Measurements from ENCODE around the gene IPMK.
A peak's percentile ranks its signal among the peaks of the same experiment; 100 is the strongest.

The IPMK gene

GRCh38 chr10:58209669-58210068 lies 58.0 kb downstream of the IPMK start:
- intact Hi-C loops (cut with DNase I; ENCODE audit: low total_unique reads), result no loop called here
- H3K9me3 ChIP-seq, result no peaks in the 10 kb centered on the region
- no peaks in the 10 kb centered on the region for H3K4me1 ChIP-seq
- peaks cover 0 to 30% (median 17%) of the 10 kb centered on the region in 3 donors for H3K36me3 ChIP-seq
- DNase-seq, result no peak
- no peak overlapping the region for H3K27ac ChIP-seq
- no peaks in the 10 kb centered on the region for H3K27me3 ChIP-seq
- H3K4me3 ChIP-seq, result no peak overlapping the region
- no peak for TF ChIP-seq CTCF (IDR thresholded peaks at IDR 0.05)

GRCh38 chr10:58206251-58206650 lies 61.4 kb downstream of the IPMK start:
- H3K27ac ChIP-seq, result no peak overlapping the region
- no peak for DNase-seq
- no peaks in the 10 kb centered on the region for H3K4me1 ChIP-seq
- no peaks in the 10 kb centered on the region for H3K9me3 ChIP-seq
- intact Hi-C loops (cut with DNase I; ENCODE audit: low total_unique reads), result no loop called here
- no peak for TF ChIP-seq CTCF (IDR thresholded peaks at IDR 0.05)
- H3K36me3 ChIP-seq, result peaks cover 5 to 17% (median 8%) of the 10 kb centered on the region in 3 donors
- no peaks in the 10 kb centered on the region for H3K27me3 ChIP-seq
- no peak overlapping the region for H3K4me3 ChIP-seq

GRCh38 chr10:58201704-58202103 lies 66.0 kb downstream of the IPMK start:
- peaks cover 0 to 5% (median 3%) of the 10 kb centered on the region in 3 donors for H3K36me3 ChIP-seq
- no peaks in the 10 kb centered on the region for H3K4me1 ChIP-seq
- intact Hi-C loops (cut with DNase I; ENCODE audit: low total_unique reads), result no loop called here
- DNase-seq, result no peak
- no peak overlapping the region for H3K27ac ChIP-seq
- H3K4me3 ChIP-seq, result no peak overlapping the region
- no peak for TF ChIP-seq CTCF (IDR thresholded peaks at IDR 0.05)
- no peaks in the 10 kb centered on the region for H3K27me3 ChIP-seq
- H3K9me3 ChIP-seq, result no peaks in the 10 kb centered on the region

DNA sequence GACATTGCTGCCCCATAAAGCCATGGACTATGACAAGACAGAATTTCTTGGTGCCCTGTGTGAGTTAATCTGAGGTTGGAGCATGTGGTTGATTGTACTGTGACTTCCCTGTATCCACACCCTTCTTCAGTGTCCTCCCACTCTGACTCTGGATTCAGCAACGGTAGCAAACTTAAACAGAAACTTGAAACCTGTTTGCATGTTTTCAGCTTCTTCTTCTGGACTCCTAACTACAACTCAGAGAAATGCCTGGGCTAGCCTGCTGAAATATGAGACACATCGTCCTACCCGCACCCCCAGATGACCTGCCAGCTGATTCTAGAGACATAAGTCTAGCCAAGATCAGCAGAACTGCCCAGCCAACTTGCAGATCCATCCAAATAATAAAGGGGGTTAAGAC lies 78.4 kb downstream of the IPMK start:
- Histone ChIP-seq H3K9me3 (no peaks in the 10 kb centered on the region), H3K4me3 (no peak overlapping the region), H3K27me3 (no peaks in the 10 kb centered on the region), H3K4me1 (peaks cover 0 to 12% (median 3%) of the 10 kb centered on the region in 4 donors), H3K27ac (no peak overlapping the region), H3K36me3 (no peaks in the 10 kb centered on the region)
- DNase-seq, result peak in 1 of 2 donors; percentile 29
- no peak for TF ChIP-seq CTCF (IDR thresholded peaks at IDR 0.05)
- intact Hi-C loops (cut with DNase I; ENCODE audit: low total_unique reads), result loop anchor here (5.0 kb wide), 1 partner anchor 193 kb away; no protein-coding TSS in a partner anchor

DNA sequence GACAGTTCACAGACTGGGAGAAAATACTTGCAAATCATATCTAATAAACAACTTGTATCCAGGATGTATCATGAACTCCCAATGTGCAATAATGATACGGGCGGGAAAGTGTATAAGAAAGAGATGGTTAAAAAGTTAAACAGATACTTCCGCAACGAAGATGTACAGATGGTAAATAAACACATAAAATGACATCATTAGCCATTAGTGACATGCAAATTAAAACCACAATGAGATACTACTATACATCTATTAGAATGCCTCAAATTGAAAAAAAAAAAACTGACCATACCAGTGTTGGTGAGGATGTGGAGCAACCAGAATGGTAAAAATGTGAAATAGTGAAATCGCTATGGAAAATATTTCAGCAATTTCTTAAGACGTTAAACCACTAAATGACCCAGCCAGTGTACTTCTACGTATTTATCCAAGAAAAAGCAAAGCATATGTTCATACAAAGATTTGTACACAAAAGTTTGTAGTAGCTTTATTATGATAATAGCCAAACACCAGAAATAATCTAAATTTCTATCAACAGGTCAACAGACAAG lies 83.5 kb downstream of the IPMK start:
- no peak for DNase-seq
- Histone ChIP-seq H3K4me1 (peaks cover 0 to 6% (median 1%) of the 10 kb centered on the region in 4 donors), H3K27me3 (no peaks in the 10 kb centered on the region), H3K27ac (no peak overlapping the region), H3K36me3 (no peaks in the 10 kb centered on the region), H3K9me3 (no peaks in the 10 kb centered on the region), H3K4me3 (no peak overlapping the region)
- intact Hi-C loops (cut with DNase I; ENCODE audit: low total_unique reads), result no loop called here
- TF ChIP-seq CTCF (IDR thresholded peaks at IDR 0.05), result no peak

GRCh38 chr10:58180666-58181065 lies 87.0 kb downstream of the IPMK start:
- TF ChIP-seq CTCF (IDR thresholded peaks at IDR 0.05), result no peak
- H3K27me3 ChIP-seq, result no peaks in the 10 kb centered on the region
- H3K9me3 ChIP-seq, result no peaks in the 10 kb centered on the region
- no peaks in the 10 kb centered on the region for H3K36me3 ChIP-seq
- no peak for DNase-seq
- H3K4me1 ChIP-seq, result no peaks in the 10 kb centered on the region
- H3K4me3 ChIP-seq, result no peak overlapping the region
- H3K27ac ChIP-seq, result no peak overlapping the region
- intact Hi-C loops (cut with DNase I; ENCODE audit: low total_unique reads), result no loop called here

Data from tibial artery (tissue), 4 donors.